ENCODE measurements around the gene TSHZ2.

The TSHZ2 gene

GRCh38 chr20:53133125-53133524, 161.0 kb downstream of the TSHZ2 start:
- DNase-seq (ENCODE audit: low spot score): no peak

- no peak for DNase-seq (ENCODE audit: low spot score)
Observed at GRCh38 chr20:53133628-53134027, 161.5 kb downstream of the TSHZ2 start.

- no peak for DNase-seq (ENCODE audit: low spot score)
Observed at GRCh38 chr20:53136473-53136872, 164.3 kb downstream of the TSHZ2 start.

- no peak for DNase-seq (ENCODE audit: low spot score)
Observed at GRCh38 chr20:53138454-53139262, 166.5 kb downstream of the TSHZ2 start.

- no peak for DNase-seq (ENCODE audit: low spot score)
Observed at GRCh38 chr20:53141201-53142050, 169.3 kb downstream of the TSHZ2 start.

- no peak for DNase-seq (ENCODE audit: low spot score)
Observed at GRCh38 chr20:53142225-53143127, 170.3 kb downstream of the TSHZ2 start.

- DNase-seq (ENCODE audit: low spot score): no peak
Observed at GRCh38 chr20:53146201-53146891, 174.2 kb downstream of the TSHZ2 start.

- peak; percentile 21 for DNase-seq (ENCODE audit: low spot score)
Observed at GRCh38 chr20:53148771-53149147, 176.6 kb downstream of the TSHZ2 start.

GRCh38 chr20:53149148-53149889, 177.2 kb downstream of the TSHZ2 start:
- DNase-seq (ENCODE audit: low spot score): peak; percentile 12

GRCh38 chr20:53149890-53150205, 177.7 kb downstream of the TSHZ2 start:
- no peak for DNase-seq (ENCODE audit: low spot score)

GRCh38 chr20:53150532-53150931, 178.4 kb downstream of the TSHZ2 start:
- no peak for DNase-seq (ENCODE audit: low spot score)

- DNase-seq (ENCODE audit: low spot score): no peak
Observed at GRCh38 chr20:53152228-53152627, 180.1 kb downstream of the TSHZ2 start.

- no peak for DNase-seq (ENCODE audit: low spot score)
Observed at GRCh38 chr20:53154540-53154939, 182.4 kb downstream of the TSHZ2 start.

- DNase-seq (ENCODE audit: low spot score): peak; percentile 9
Observed at GRCh38 chr20:53157443-53158408, 185.6 kb downstream of the TSHZ2 start.

GRCh38 chr20:53159160-53159559, 187.0 kb downstream of the TSHZ2 start:
- DNase-seq (ENCODE audit: low spot score): no peak

GRCh38 chr20:53161073-53161472, 188.9 kb downstream of the TSHZ2 start:
- no peak for DNase-seq (ENCODE audit: low spot score)

GRCh38 chr20:53161473-53161872, 189.3 kb downstream of the TSHZ2 start:
- no peak for DNase-seq (ENCODE audit: low spot score)

GRCh38 chr20:53162251-53162835, 190.2 kb downstream of the TSHZ2 start:
- DNase-seq (ENCODE audit: low spot score): no peak

- DNase-seq (ENCODE audit: low spot score): no peak
Observed at GRCh38 chr20:53163486-53163885, 191.3 kb downstream of the TSHZ2 start.

All from kidney capillary endothelial cell (primary cell).